HG02588 (cell line): ENCODE results near the gene MCCC2.
"Not testable (repeated sequence)": the region's sequence is repeated elsewhere in the genome, so short reads cannot be mapped to it uniquely, and the experiment has no call there.

ENCODE experiments used
- ATAC-seq: cut with Tn5 transposase; IDR thresholded peaks from one replicate; pipeline ENCODE4 v1.9.1; 2021; ENCODE audit warnings: mild to moderate bottlenecking, moderate library complexity; ENCODE audit not compliant: unreplicated experiment

The MCCC2 gene

GRCh38 chr5:71658916-71659662 is 71.9 kb downstream of the MCCC2 start:
- ATAC-seq, result no peak

DNA sequence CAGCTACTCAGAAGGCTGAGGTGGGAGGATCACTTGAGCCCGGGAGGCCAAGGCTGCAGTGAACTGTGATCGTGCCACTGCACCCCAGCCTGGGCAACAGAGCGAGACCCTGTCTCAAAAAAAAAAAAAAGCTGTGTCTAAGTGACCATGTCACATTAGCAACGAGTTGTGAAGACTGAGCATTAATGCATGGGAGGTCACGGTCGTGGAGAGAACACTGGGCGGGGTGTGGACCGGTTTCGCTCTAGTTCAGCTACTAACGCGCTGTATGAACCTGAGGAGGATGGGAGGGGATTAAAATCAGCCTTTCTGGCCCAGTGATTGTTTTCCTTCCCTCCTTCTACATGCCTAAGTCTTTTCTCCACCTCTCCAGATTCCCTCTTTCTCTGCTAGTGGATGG is 75.2 kb downstream of the MCCC2 start:
- ATAC-seq, result no peak

DNA sequence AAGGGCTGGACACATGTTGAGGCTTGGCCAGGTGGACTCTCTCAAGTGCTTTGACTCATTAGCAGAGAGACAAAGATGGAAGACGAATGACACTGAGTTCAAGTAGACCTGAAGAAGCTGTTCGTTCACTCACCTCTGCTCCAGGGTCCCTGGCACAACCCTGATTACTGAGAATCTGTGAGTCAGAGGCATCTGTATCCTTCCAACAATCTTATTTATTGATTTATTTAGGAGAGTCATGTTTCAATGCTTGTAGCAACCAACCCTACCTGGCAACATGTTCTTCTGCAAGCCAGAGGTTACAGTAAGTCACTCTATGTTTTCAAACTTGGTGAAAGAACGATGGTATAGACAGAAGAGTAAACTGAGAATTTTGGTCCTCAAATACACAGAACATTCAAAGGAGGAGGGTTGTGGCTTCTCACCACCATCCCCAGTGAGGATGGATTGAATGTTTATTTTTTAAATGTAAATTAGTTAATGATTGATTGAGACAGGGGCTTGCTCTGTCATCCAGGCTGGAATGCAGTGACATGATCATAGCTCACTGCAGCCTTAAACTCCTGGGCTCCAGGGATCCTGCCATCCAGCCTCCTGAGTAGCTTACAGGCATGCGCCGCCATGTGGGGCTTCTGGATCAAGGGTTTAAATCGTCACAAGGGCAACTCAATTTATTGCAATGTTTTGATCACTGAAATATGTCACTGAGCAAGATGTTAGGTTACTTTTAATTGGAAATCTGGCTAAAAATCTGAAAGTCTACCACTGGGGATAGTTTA is 76.2 kb downstream of the MCCC2 start:
- ATAC-seq, result no peak

GRCh38 chr5:71664615-71665014 is 77.5 kb downstream of the MCCC2 start:
- not testable (repeated sequence) for ATAC-seq

- no peak for ATAC-seq
These were observed 79.2 kb downstream of the MCCC2 start for GRCh38 chr5:71666321-71666720.

DNA sequence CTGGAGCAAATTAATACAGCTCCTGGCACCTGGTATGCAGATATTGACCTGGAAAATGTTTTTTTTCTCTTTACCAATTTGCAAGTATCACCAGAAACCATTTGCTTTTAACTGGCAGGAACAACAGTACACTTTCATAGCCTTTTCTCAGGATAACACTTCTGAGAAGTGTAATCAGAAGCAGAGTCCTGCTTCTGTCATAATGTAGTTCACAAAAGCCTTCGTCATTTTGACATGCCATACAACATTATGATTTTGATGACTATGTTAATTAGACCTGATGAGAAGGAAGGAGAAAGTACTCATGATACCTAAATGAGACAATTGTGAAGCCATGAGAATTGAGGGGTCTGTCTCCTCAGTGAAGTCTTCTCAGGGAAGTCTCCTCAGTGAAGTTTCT is 90.8 kb downstream of the MCCC2 start:
- ATAC-seq, result no peak

GRCh38 chr5:71679714-71680113 is 92.6 kb downstream of the MCCC2 start:
- ATAC-seq, result no peak

GRCh38 chr5:71680510-71680909 is 93.4 kb downstream of the MCCC2 start:
- ATAC-seq, result no peak

- ATAC-seq, result no peak
These were observed 94.2 kb downstream of the MCCC2 start for GRCh38 chr5:71681296-71681695.

GRCh38 chr5:71684309-71684708 is 97.2 kb downstream of the MCCC2 start:
- ATAC-seq, result no peak

DNA sequence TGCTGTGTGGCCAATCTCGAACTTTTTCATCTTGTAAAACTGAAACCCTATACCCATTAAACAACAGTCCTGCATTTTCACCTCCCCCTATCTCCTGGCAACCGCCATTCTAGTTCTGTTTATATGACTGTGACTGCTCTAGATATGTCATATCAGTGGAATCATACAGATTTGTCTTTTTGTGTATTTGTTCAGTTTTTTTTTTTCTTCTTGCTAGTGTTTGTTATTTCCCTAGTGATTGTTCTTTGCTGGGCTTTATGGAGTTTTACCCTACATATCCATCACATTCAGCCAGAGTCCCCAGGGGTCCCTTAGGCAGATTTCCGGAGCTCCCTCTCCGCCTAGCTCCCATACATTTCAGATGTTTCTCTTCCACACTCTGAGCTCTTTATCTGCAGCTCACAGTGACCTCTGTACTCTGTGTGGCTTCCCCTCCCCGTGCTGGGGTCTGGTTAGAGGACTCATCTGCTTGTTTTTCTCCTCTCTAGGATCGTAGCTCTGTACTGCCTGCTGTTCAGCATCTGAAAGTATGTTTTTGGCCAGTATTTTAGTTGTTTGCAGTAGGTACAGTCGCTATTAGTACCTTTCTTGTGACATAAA is 106.8 kb downstream of the MCCC2 start:
- no peak for ATAC-seq

GRCh38 chr5:71695071-71695470 is 107.9 kb downstream of the MCCC2 start:
- no peak for ATAC-seq

- no peak for ATAC-seq
These were observed 108.5 kb downstream of the MCCC2 start for GRCh38 chr5:71695595-71695994.

- ATAC-seq, result no peak
These were observed 110.8 kb downstream of the MCCC2 start for GRCh38 chr5:71697967-71698366.

GRCh38 chr5:71699233-71699632 is 112.1 kb downstream of the MCCC2 start:
- no peak for ATAC-seq

- no peak for ATAC-seq
These were observed 112.6 kb downstream of the MCCC2 start for GRCh38 chr5:71699751-71700150.

GRCh38 chr5:71700803-71701202 is 113.7 kb downstream of the MCCC2 start:
- no peak for ATAC-seq

DNA sequence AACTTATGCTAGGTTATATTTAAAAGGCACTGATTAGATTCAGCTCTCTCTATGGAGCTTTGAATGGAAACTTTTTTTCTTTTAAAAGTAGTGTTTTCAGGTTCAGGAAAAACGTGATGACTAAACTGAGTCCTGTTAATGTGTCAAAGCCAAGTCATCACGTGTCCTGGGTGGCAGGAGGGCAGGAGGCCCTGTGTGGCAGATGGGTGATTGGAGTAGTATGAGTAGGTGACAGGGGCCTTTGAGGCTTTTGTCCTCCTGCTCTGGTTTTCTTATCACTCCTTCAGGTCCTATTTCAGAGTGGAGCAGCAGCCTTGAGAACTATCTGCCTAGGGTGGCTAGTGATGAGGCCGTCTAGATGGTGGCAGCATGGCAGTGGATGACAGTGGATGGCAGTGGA is 114.3 kb downstream of the MCCC2 start:
- no peak for ATAC-seq

DNA sequence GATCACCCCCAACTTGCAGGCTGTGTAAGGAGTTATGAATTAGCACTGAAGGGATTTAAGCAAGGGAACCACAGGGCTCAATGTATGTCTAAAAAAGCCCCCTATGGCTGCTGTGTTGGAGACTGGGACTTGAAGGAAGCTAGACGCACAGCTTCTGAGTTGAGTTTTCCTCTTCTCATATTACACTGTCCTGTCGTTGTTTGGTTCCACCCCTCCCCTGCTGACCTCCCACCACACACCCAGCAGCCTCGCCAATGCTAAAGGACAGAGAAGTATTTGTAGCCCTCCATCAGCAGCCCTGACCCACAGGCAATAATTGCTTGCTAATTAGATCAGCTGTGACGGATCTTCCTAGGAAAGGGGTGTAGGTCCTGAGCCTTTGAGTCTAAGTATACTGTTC is 116.8 kb downstream of the MCCC2 start:
- ATAC-seq, result no peak

DNA sequence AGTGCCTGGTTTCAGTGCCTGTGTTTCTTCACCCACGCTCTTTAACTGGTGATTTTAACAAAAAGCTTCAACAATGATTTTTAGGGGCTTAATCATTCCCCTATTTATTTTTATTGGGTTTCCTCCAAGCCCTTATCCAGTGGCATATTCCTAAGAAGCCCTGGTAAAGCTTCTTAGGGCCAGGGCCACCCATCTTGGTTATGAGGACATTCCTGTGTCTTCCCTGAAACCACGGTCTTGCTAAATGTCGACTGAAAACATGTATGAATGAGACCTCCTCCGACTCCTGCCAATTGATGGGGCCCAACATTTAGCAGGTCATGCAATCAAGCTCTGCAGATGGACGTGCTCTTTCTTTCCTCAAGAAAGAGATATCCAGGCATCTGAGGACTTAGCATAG is 118.3 kb downstream of the MCCC2 start:
- no peak for ATAC-seq

GRCh38 chr5:71706906-71707305 is 119.8 kb downstream of the MCCC2 start:
- ATAC-seq, result no peak
